H1 (cell line): ENCODE data around the gene TMPRSS4. TPM values are rescaled to one million over a fixed set of nuclear protein-coding genes. Genes with fewer than 3 reads are reported as not detected.
A peak's percentile ranks its signal among the peaks of the same experiment; 100 is the strongest.

Experiments used
- CTCF ChIA-PET: fragments of 300-600 bp; sonication (Branson Sonifier 250); formaldehyde crosslinking; loops from one replicate; lab custom pipeline; 2021; ENCODE audit not compliant: partially characterized antibody; lab: Charles Lee
- POLR2A ChIA-PET: fragments of 300-600 bp; sonication (Branson Sonifier 250); formaldehyde crosslinking; loops from one replicate; lab custom pipeline; 2021; ENCODE audit warnings: inconsistent platforms; ENCODE audit not compliant: partially characterized antibody; lab: Charles Lee
- DNase-seq, 2 experiments: peaks; one replicate each; pipeline versions ENCODE4 v3.0.0 to v3.0.0-alpha.2; 2010 to 2022; ENCODE audit warnings: low spot score in 2 of 2, low read depth in 1 of 2, mixed read lengths in 1 of 2
- FAIRE-seq: peaks from 2 replicates; lab custom pipeline; 2011; peaks lifted over from hg19 to GRCh38; lab: Jason Lieb, UNC
- H2AFZ ChIP-seq: 2 replicates; pipeline ENCODE4 v1.8.1; 2012; ENCODE audit warnings: low read length, inconsistent platforms
- H2AK5ac ChIP-seq: 2 replicates; pipeline ENCODE4 v1.6.1; 2013; ENCODE audit warnings: low read depth, low read length
- H2BK120ac ChIP-seq: replicated peaks from 2 replicates; pipeline ENCODE3; 2013; ENCODE audit warnings: low read depth, low read length, inconsistent platforms
- H2BK12ac ChIP-seq: 2 replicates; pipeline ENCODE4 v1.6.1; 2013; ENCODE audit warnings: low read depth, low read length
- H2BK15ac ChIP-seq: 2 replicates; pipeline ENCODE4 v1.6.1; 2013; ENCODE audit warnings: low read length
- H2BK20ac ChIP-seq: 2 replicates; pipeline ENCODE4 v1.6.1; 2013; ENCODE audit warnings: low read length
- H2BK5ac ChIP-seq: 2 replicates; pipeline ENCODE4 v1.6.1; 2013; ENCODE audit warnings: low read depth, low read length
- H3K14ac ChIP-seq: 2 replicates; pipeline ENCODE4 v1.6.1; 2013; ENCODE audit warnings: inconsistent platforms; ENCODE audit not compliant: insufficient read length
- H3K18ac ChIP-seq: 2 replicates; pipeline ENCODE4 v1.6.1; 2013; ENCODE audit warnings: low read length; ENCODE audit errors: extremely low read depth
- H3K23ac ChIP-seq: 2 replicates; pipeline ENCODE4 v1.6.1; 2013; ENCODE audit warnings: inconsistent platforms; ENCODE audit not compliant: insufficient read length
- H3K23me2 ChIP-seq: 2 replicates; pipeline ENCODE4 v1.6.1; 2013; ENCODE audit warnings: low read depth, low read length
- H3K27ac ChIP-seq: 2 replicates; pipeline ENCODE4 v1.6.1; 2011; ENCODE audit warnings: low read depth, low read length, inconsistent platforms
- H3K27me3 ChIP-seq, 4 experiments: replicated peaks in 1 of 4; 1 replicate in 1 of 4; 2 replicates in 3 of 4; pipeline versions ENCODE4 v1.6.1 to v1.8.1; 2011 to 2013; ENCODE audit warnings: low read length in 3 of 4, mild to moderate bottlenecking in 3 of 4, inconsistent platforms in 2 of 4, mixed read lengths in 2 of 4, moderate library complexity in 1 of 4; ENCODE audit not compliant: control insufficient read depth in 3 of 4, insufficient read depth in 3 of 4; ENCODE audit errors: extremely low read depth in 1 of 4
- H3K36me3 ChIP-seq, 4 experiments: 2 replicates each; pipeline versions ENCODE4 v1.6.1 to v1.8.1; 2011 to 2013; ENCODE audit warnings: mild to moderate bottlenecking in 4 of 4, low read length in 3 of 4, moderate library complexity in 2 of 4, control low read depth in 1 of 4, inconsistent platforms in 1 of 4; ENCODE audit not compliant: insufficient read depth in 4 of 4, control insufficient read depth in 2 of 4
- H3K4ac ChIP-seq: replicated peaks from 2 replicates; pipeline ENCODE3; 2013; ENCODE audit warnings: low read length, low read depth, mixed read lengths, inconsistent platforms; ENCODE audit not compliant: insufficient read length
- H3K4me1 ChIP-seq, 4 experiments: replicated peaks in 1 of 4; 1 replicate in 1 of 4; 2 replicates in 3 of 4; pipeline versions ENCODE4 v1.6.1 to v1.8.1; 2011 to 2013; ENCODE audit warnings: low read length in 3 of 4, inconsistent platforms in 2 of 4, mixed read lengths in 1 of 4; ENCODE audit not compliant: insufficient read depth in 4 of 4, control insufficient read depth in 3 of 4
- H3K4me2 ChIP-seq, 2 experiments: 2 replicates each; pipeline versions ENCODE4 v1.6.1 to v1.8.1; 2011 to 2013; ENCODE audit warnings: low read depth in 2 of 2, low read length in 2 of 2, control low read depth in 1 of 2, inconsistent platforms in 1 of 2, mild to moderate bottlenecking in 1 of 2; ENCODE audit not compliant: insufficient read depth in 1 of 2
- H3K4me3 ChIP-seq, 4 experiments: fragments of 200-600, 300-600 bp in 1 of 4; sonication (generic), shearing (Covaris generic), sonication (Bioruptor Twin) in 1 of 4; 2 replicates each; pipeline versions ENCODE4 v1.5.1 to v1.8.1; 2011 to 2016; ENCODE audit warnings: low read length in 4 of 4, low read depth in 3 of 4, control low read depth in 2 of 4, inconsistent platforms in 2 of 4, mild to moderate bottlenecking in 2 of 4, mixed read lengths in 1 of 4, moderate library complexity in 1 of 4; ENCODE audit not compliant: insufficient read depth in 2 of 4; ENCODE audit errors: extremely low read depth in 1 of 4
- H3K56ac ChIP-seq: replicated peaks from 2 replicates; pipeline ENCODE3; 2013; ENCODE audit warnings: low read depth, mild to moderate bottlenecking, mixed read lengths, low read length, inconsistent platforms; ENCODE audit not compliant: insufficient read length
- H3K79me1 ChIP-seq: 2 replicates; pipeline ENCODE4 v1.6.1; 2013; ENCODE audit warnings: low read depth, low read length, control low read depth
- H3K79me2 ChIP-seq, 2 experiments: 2 replicates each; pipeline versions ENCODE4 v1.6.1 to v1.8.1; 2012 to 2013; ENCODE audit warnings: low read length in 2 of 2, mild to moderate bottlenecking in 2 of 2, inconsistent platforms in 1 of 2; ENCODE audit not compliant: insufficient read depth in 2 of 2, control insufficient read depth in 1 of 2
- H3K9ac ChIP-seq, 4 experiments: replicated peaks in 1 of 4; 1 replicate in 1 of 4; 2 replicates in 3 of 4; pipeline versions ENCODE4 v1.6.1 to v1.8.1; 2011 to 2013; ENCODE audit warnings: low read depth in 3 of 4, low read length in 3 of 4, control low read depth in 2 of 4, mild to moderate bottlenecking in 2 of 4, moderate library complexity in 2 of 4, inconsistent platforms in 1 of 4; ENCODE audit errors: extremely low read depth in 1 of 4
- H3K9me3 ChIP-seq, 2 experiments: 2 replicates each; pipeline versions ENCODE4 v1.6.1 to v1.8.1; 2012 to 2013; ENCODE audit warnings: mild to moderate bottlenecking in 2 of 2, moderate library complexity in 2 of 2, control low read depth in 1 of 2, inconsistent platforms in 1 of 2, low read depth in 1 of 2, low read length in 1 of 2, mixed read lengths in 1 of 2; ENCODE audit not compliant: insufficient read depth in 2 of 2
- H4K20me1 ChIP-seq, 2 experiments: replicated peaks in 1 of 2; 2 replicates each; pipeline versions ENCODE3 to v1.8.1; 2011 to 2013; ENCODE audit warnings: inconsistent platforms in 2 of 2, low read length in 2 of 2, mild to moderate bottlenecking in 1 of 2; ENCODE audit not compliant: insufficient read depth in 2 of 2, control insufficient read depth in 1 of 2
- H4K5ac ChIP-seq: 2 replicates; pipeline ENCODE4 v1.6.1; 2013; ENCODE audit warnings: low read length, low read depth, mixed read lengths, inconsistent platforms; ENCODE audit not compliant: insufficient read length
- H4K8ac ChIP-seq: 2 replicates; pipeline ENCODE4 v1.8.0; 2013; ENCODE audit warnings: mild to moderate bottlenecking, moderate library complexity, low read length, inconsistent platforms; ENCODE audit not compliant: insufficient read depth; ENCODE audit errors: extremely low read depth
- H4K91ac ChIP-seq: replicated peaks from 2 replicates; pipeline ENCODE3; 2013; ENCODE audit warnings: low read length, mixed read lengths, inconsistent platforms; ENCODE audit not compliant: insufficient read length
- JUN ChIP-seq: IDR thresholded peaks from 2 replicates; pipeline ENCODE4 v1.6.1; 2011; ENCODE audit warnings: low read depth, mild to moderate bottlenecking, improper control_type of control experiment, low read length
- NRF1 ChIP-seq: IDR thresholded peaks from 2 replicates; pipeline ENCODE4 v1.6.1; 2011; ENCODE audit warnings: mild to moderate bottlenecking, low read depth, low read length, improper control_type of control experiment
- POLR2A ChIP-seq, 2 experiments: IDR thresholded peaks; 1 replicate in 1 of 2; 2 replicates in 1 of 2; pipeline ENCODE4 v1.6.1; 2011; ENCODE audit warnings: low read depth in 2 of 2, low read length in 2 of 2, mild to moderate bottlenecking in 2 of 2; ENCODE audit errors: control extremely low read depth in 1 of 2
- POLR2AphosphoS5 ChIP-seq: IDR thresholded peaks from 2 replicates; pipeline ENCODE4 v1.6.1; 2011; ENCODE audit warnings: low read depth, low read length
- POU5F1 ChIP-seq: IDR thresholded peaks from 2 replicates; pipeline ENCODE4 v1.6.1; 2011; ENCODE audit warnings: low read depth, mild to moderate bottlenecking, low read length, moderate library complexity
- RFX5 ChIP-seq: IDR thresholded peaks from 2 replicates; pipeline ENCODE4 v1.6.1; 2011; ENCODE audit warnings: low read depth, low read length, improper control_type of control experiment, borderline replicate concordance
- SP1 ChIP-seq: IDR thresholded peaks from 2 replicates; pipeline ENCODE4 v1.6.1; 2011; ENCODE audit warnings: low read depth, low read length
- TAF7 ChIP-seq: optimal IDR thresholded peaks from 2 replicates; pipeline ENCODE3; 2011; ENCODE audit warnings: low read depth, mild to moderate bottlenecking, inconsistent platforms, low read length, moderate library complexity, borderline replicate concordance
- YY1 ChIP-seq: IDR thresholded peaks from 2 replicates; pipeline ENCODE4 v1.6.1; 2011; ENCODE audit warnings: low read depth, mild to moderate bottlenecking, low read length
- WGBS, 2 experiments: shearing (Covaris generic) in 1 of 2; methylation state at CpG; one replicate each; pipeline versions ENCODE4 v1.1.6 to v1.1.7; 2013 to 2015; ENCODE audit warnings: low lambda C conversion rate in 2 of 2, mixed read lengths in 2 of 2, inconsistent platforms in 1 of 2, low coverage in 1 of 2, missing lambda C conversion rate in 1 of 2; ENCODE audit not compliant: insufficient replicate concordance in 2 of 2, insufficient coverage in 1 of 2, insufficient read length in 1 of 2; ENCODE audit errors: extremely low coverage in 1 of 2, missing lambda C conversion rate in 1 of 2; 5-methylcytosine and 5-hydroxymethylcytosine counted together
- polyA plus RNA-seq, 7 experiments: library from polyadenylated mRNA; depleted of rRNA in 3 of 7; stranded (reverse) in 5 of 7; unstranded in 2 of 7; fragments of >200 nt in 5 of 7; fragments of 200-250 nt in 2 of 7; gene quantifications; 1 replicate in 5 of 7; 2 replicates in 1 of 7; 4 replicates in 1 of 7; pipeline versions ENCODE4 v1.2.1 to v1.2.3, GENCODE V29; 2011 to 2013; ENCODE audit warnings: missing spikeins in 2 of 7, mixed read lengths in 2 of 7
- total RNA-seq: library from RNA; stranded (reverse); fragmentation: NEBNext Ultra II Directional; extraction: Animal tissue kit (Norgen Biotek cat#: 25700); gene quantifications from 2 replicates; pipeline ENCODE4 v1.2.1, GENCODE V29; 2021

Gene TMPRSS4
- total and polyA plus RNA-seq, 2 of the 8 experiments (the other 6 are each of a cell fraction or from before 2014, with no cell fraction given) = 0.11 to 0.58 TPM

GRCh38 chr11:118143661-118144185 is 66.8 kb downstream of the TMPRSS4 start:
- no peak overlapping the region for H3K4me2 ChIP-seq
- no peak overlapping the region for H2BK120ac ChIP-seq
- no peak overlapping the region for H3K23ac ChIP-seq
- WGBS, 2 experiments = 88% methylated on average over 12 of the region's 12 CpGs; no CpG with 5 or more reads in 1 of the 2 experiments
- H3K9me3 ChIP-seq = no peaks in the 10 kb centered on the region
- no peak overlapping the region for H3K4ac ChIP-seq
- no peak for DNase-seq
- H2BK15ac ChIP-seq = no peak overlapping the region
- 0 out of 2 replicates have a peak overlapping the region, but pooled peaks have one; percentile 5 for H2BK12ac ChIP-seq
- H2AK5ac ChIP-seq = no peak overlapping the region
- no peaks in the 10 kb centered on the region for H3K36me3 ChIP-seq
- no peak overlapping the region for H3K18ac ChIP-seq
- H4K5ac ChIP-seq = no peak overlapping the region
- H3K4me1 ChIP-seq = peaks cover 0 to 13% (median 2%) of the 10 kb centered on the region in 4 experiments; a peak in 3 of 7 replicates
- TF ChIP-seq POLR2A (IDR thresholded peaks at IDR 0.05; ENCODE audit: control extremely low read depth in 1 of 2, low read depth in 2 of 2, low read length in 2 of 2) (no peak), NRF1 (no peak), POLR2AphosphoS5 (no peak), POU5F1 (no peak), RFX5 (no peak), TAF7 (no peak), JUN (no peak), SP1 (no peak), YY1 (no peak)
- H4K91ac ChIP-seq = no peak overlapping the region
- H3K4me3 ChIP-seq = no peak overlapping the region
- no peak overlapping the region for H3K56ac ChIP-seq
- H4K8ac ChIP-seq = no peak overlapping the region
- FAIRE-seq = no peak
- no peaks in the 10 kb centered on the region for H3K23me2 ChIP-seq
- peaks cover 0 to 25% (median 12%) of the 10 kb centered on the region in 4 experiments; a peak in 6 of 7 replicates for H3K27me3 ChIP-seq
- POLR2A ChIA-PET = interaction anchor here (0.6 kb wide), 1 partner anchor 27 kb away, joined by 4 read pairs; no protein-coding TSS in a partner anchor
- H3K9ac ChIP-seq = no peak overlapping the region
- peaks cover 0 to 3% of the 10 kb centered on the region in 2 experiments for H4K20me1 ChIP-seq
- no peak overlapping the region for H3K27ac ChIP-seq
- no peak overlapping the region for H2BK5ac ChIP-seq
- peak overlapping the region; percentile 48; the same call in 1 of the 2 replicates for H2BK20ac ChIP-seq
- no peak overlapping the region for H3K14ac ChIP-seq
- no peak overlapping the region for H2AFZ ChIP-seq
- CTCF ChIA-PET = interaction anchor here (0.6 to 12.7 kb wide), 22 partner anchors 9 to 463 kb away, joined by 3 to 245 read pairs (median 4); partner anchors contain the start of gene SCN4B
- H3K79me2 ChIP-seq = no peaks in the 10 kb centered on the region
- H3K79me1 ChIP-seq = no peaks in the 10 kb centered on the region
